Esophagus squamous epithelium (tissue), 4 donors: ENCODE results near the gene CLNS1A.
A peak's percentile ranks its signal among the peaks of the same experiment; 100 is the strongest.

Experiments used
- CTCF ChIP-seq, 6 experiments: fragments of 450-650 bp in 4 of 6; fragments of 200-600 bp in 2 of 6; sonication (generic) in 2 of 6; IDR thresholded peaks; one replicate each; pipeline ENCODE4 v1.5.1; 2016 to 2019; ENCODE audit warnings: antibody characterized with exemption in 6 of 6, mild to moderate bottlenecking in 4 of 6, moderate library complexity in 4 of 6
- POLR2A ChIP-seq, 4 donors: fragments of 450-650 bp; IDR thresholded peaks; one replicate each; pipeline ENCODE4 v1.6.1; 2017; ENCODE audit warnings: antibody characterized with exemption in 4 of 4, mild to moderate bottlenecking in 4 of 4, moderate library complexity in 3 of 4

- TF ChIP-seq CTCF (IDR thresholded peaks at IDR 0.05) (peak in 1 of 6 experiments; percentile 17), POLR2A (IDR thresholded peaks at IDR 0.05) (peak in 2 of 4 donors; percentile 49 to 82)
These were observed at the start of gene CLNS1A for GRCh38 chr11:77637345-77638165.
